ENCODE data around the gene SBF2. TPM values are rescaled to one million over a fixed set of nuclear protein-coding genes. Genes with fewer than 3 reads are reported as not detected.

SBF2 gene
- total and polyA plus RNA-seq, 9 of the 15 experiments (the other 6 are each of a cell fraction or from before 2014, with no cell fraction given): 0.80 to 9.5 (median 5.0) TPM

DNA sequence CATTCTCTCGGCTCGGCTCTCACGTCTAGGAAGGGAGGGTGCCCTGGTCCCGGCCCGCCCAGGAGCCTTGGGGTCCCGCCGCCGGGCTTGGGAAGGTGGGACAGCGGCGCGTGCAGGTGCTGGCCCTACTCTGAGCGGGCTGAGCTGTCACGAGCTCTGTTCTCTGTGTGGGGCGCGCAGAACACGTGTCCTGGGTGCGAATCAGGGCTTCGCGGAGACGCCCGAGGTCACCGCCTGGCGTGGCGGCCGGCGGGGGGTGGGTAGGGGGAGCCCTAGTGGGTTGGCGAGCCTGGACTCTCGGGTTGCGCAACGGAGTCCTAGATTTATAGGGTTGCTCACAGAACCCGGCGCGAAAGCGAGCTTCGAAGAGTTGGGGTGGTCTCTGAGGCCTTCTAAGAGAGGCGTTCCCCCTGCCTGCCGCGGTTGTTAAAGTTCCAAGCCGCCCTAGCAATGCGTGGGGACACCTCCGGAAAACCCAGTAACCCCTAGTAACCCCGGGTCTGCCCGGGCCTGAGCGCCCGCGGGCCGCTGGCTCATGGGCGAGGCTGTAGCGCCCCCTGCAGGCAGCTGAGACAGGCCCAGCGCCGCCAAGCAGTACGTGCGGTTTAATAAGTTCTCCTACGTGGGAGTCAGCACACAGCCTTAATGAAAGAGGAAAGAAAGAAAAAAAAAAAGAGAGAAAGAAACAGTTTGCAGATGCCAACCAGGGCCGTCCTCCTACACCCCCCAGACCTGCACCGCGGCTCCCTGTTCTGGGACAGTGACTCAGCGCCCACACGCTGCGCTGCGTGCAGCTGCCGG is 13.6 kb upstream of the SBF2 start (continued):
- no peak for TF ChIP-seq EZH2 (IDR thresholded peaks at IDR 0.05; ENCODE audit: borderline replicate concordance, low read depth, low read length)
- TF ChIP-seq SMC3 (conservative IDR thresholded peaks at IDR 0.05; ENCODE audit: insufficient read depth, low read depth, low read length): peak; percentile 51
- no peak for TF ChIP-seq PPARD (CRISPR knock-in tag; IDR thresholded peaks at IDR 0.05)
- TF ChIP-seq LARP7 (IDR thresholded peaks at IDR 0.05): 0 out of 2 replicates have a peak, but pooled peaks have one; percentile 88
- no peak for TF ChIP-seq ZNF57 (CRISPR knock-in tag; IDR thresholded peaks at IDR 0.05)
- TF ChIP-seq CHD4 (IDR thresholded peaks at IDR 0.05; ENCODE audit: insufficient read depth, insufficient replicate concordance, low read depth, low read length, poor library complexity, severe bottlenecking): peak; percentile 61
- no peak; the same call in 1 of the 2 replicates for TF ChIP-seq SMARCA5 (IDR thresholded peaks at IDR 0.05)
- TF ChIP-seq, protein P1, sequence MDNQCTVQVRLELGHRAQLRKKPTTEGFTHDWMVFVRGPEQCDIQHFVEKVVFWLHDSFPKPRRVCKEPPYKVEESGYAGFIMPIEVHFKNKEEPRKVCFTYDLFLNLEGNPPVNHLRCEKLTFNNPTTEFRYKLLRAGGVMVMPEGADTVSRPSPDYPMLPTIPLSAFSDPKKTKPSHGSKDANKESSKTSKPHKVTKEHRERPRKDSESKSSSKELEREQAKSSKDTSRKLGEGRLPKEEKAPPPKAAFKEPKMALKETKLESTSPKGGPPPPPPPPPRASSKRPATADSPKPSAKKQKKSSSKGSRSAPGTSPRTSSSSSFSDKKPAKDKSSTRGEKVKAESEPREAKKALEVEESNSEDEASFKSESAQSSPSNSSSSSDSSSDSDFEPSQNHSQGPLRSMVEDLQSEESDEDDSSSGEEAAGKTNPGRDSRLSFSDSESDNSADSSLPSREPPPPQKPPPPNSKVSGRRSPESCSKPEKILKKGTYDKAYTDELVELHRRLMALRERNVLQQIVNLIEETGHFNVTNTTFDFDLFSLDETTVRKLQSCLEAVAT (IDR thresholded peaks at IDR 0.05): peak; percentile 45 to 72; a peak in 2 of 4 replicates
- TF ChIP-seq MED1 (CRISPR knock-in tag; IDR thresholded peaks at IDR 0.05; ENCODE audit: borderline replicate concordance): no peak
- no peak for TF ChIP-seq EP300 (IDR thresholded peaks at IDR 0.05; ENCODE audit: low read length)
- no peak for TF ChIP-seq ZNF143 (CRISPR knock-in tag; IDR thresholded peaks at IDR 0.05)
- TF ChIP-seq, protein P2, sequence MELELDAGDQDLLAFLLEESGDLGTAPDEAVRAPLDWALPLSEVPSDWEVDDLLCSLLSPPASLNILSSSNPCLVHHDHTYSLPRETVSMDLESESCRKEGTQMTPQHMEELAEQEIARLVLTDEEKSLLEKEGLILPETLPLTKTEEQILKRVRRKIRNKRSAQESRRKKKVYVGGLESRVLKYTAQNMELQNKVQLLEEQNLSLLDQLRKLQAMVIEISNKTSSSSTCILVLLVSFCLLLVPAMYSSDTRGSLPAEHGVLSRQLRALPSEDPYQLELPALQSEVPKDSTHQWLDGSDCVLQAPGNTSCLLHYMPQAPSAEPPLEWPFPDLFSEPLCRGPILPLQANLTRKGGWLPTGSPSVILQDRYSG (tag; conservative IDR thresholded peaks at IDR 0.05; ENCODE audit: low read depth): no peak
- TF ChIP-seq KLF13 (tag; IDR thresholded peaks at IDR 0.05; ENCODE audit: borderline replicate concordance, low read depth): no peak
- TF ChIP-seq, protein P3, sequence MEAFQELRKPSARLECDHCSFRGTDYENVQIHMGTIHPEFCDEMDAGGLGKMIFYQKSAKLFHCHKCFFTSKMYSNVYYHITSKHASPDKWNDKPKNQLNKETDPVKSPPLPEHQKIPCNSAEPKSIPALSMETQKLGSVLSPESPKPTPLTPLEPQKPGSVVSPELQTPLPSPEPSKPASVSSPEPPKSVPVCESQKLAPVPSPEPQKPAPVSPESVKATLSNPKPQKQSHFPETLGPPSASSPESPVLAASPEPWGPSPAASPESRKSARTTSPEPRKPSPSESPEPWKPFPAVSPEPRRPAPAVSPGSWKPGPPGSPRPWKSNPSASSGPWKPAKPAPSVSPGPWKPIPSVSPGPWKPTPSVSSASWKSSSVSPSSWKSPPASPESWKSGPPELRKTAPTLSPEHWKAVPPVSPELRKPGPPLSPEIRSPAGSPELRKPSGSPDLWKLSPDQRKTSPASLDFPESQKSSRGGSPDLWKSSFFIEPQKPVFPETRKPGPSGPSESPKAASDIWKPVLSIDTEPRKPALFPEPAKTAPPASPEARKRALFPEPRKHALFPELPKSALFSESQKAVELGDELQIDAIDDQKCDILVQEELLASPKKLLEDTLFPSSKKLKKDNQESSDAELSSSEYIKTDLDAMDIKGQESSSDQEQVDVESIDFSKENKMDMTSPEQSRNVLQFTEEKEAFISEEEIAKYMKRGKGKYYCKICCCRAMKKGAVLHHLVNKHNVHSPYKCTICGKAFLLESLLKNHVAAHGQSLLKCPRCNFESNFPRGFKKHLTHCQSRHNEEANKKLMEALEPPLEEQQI (IDR thresholded peaks at IDR 0.05): no peak
- no peak for TF ChIP-seq HMG20A (CRISPR knock-in tag; conservative IDR thresholded peaks at IDR 0.05)
- no peak for TF ChIP-seq ADNP (tag; IDR thresholded peaks at IDR 0.05)
- TF ChIP-seq PURB (CRISPR knock-in tag; IDR thresholded peaks at IDR 0.05; ENCODE audit: low read depth): no peak
- TF ChIP-seq ZNF12 (CRISPR knock-in tag; IDR thresholded peaks at IDR 0.05): no peak
- TF ChIP-seq, protein P4, sequence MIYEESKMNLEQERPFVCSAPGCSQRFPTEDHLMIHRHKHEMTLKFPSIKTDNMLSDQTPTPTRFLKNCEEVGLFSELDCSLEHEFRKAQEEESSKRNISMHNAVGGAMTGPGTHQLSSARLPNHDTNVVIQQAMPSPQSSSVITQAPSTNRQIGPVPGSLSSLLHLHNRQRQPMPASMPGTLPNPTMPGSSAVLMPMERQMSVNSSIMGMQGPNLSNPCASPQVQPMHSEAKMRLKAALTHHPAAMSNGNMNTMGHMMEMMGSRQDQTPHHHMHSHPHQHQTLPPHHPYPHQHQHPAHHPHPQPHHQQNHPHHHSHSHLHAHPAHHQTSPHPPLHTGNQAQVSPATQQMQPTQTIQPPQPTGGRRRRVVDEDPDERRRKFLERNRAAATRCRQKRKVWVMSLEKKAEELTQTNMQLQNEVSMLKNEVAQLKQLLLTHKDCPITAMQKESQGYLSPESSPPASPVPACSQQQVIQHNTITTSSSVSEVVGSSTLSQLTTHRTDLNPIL (CRISPR knock-in tag; IDR thresholded peaks at IDR 0.05): no peak
- no peak for TF ChIP-seq POLR2H (tag; IDR thresholded peaks at IDR 0.05; ENCODE audit: low read depth)
- TF ChIP-seq ZNF766 (CRISPR knock-in tag; conservative IDR thresholded peaks at IDR 0.05): no peak
